Measurements from ENCODE around the gene SLC4A3. TPM values are rescaled to one million over a fixed set of nuclear protein-coding genes. Genes with fewer than 3 reads are reported as not detected.
"Not testable (repeated sequence)": the region's sequence is repeated elsewhere in the genome, so short reads cannot be mapped to it uniquely, and the experiment has no call there.

SLC4A3 gene
- total and polyA plus RNA-seq, 12 donors, result 197 to 671 (median 370) TPM

GRCh38 chr2:219650426-219651248, 23.2 kb downstream of the SLC4A3 start:
- no peak for TF ChIP-seq CTCF (IDR thresholded peaks at IDR 0.05)
- 59 to 65% methylated on average over 8 of the region's 8 CpGs for WGBS, 2 donors
- H3K36me3 ChIP-seq, result no peaks in the 10 kb centered on the region
- H3K4me1 ChIP-seq, result peaks cover under 1 to 10% (median 5%) of the 10 kb centered on the region in 9 donors
- DNase-seq (no peak), ATAC-seq (no peak)
- H3K27me3 ChIP-seq, result peaks cover 0 to 31% (median 5%) of the 10 kb centered on the region in 7 donors
- H3K27ac ChIP-seq, result no peak overlapping the region
- no peak overlapping the region for H3K4me3 ChIP-seq
- intact Hi-C loops (cut with DNase I), result no loop called here
- H3K9me3 ChIP-seq, result peaks cover 0 to 10% (median 0%) of the 10 kb centered on the region in 11 donors

DNA sequence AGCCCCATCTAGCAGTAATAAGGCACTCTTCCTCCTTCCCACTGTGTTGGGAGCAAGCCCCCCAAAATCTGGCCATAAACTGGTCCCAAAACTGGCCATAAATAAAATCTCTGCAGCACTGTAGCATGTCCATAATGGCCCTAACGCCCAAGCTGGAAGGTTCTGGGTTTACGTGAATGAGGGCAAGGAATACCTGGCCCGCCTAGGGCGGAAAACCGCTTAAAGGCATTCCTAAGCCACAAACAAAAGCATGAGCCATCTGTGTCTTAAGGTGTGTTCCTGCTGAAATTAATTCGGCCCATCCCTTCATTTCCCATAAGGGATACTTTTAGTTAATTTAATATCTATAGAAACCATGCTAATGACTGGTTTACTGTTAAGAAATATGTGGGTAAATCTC, 24.2 kb downstream of the SLC4A3 start:
- 78 to 80% methylated on average over 6 of the region's 6 CpGs for WGBS, 2 donors
- not testable (repeated sequence) for H3K36me3 ChIP-seq, DNase-seq

DNA sequence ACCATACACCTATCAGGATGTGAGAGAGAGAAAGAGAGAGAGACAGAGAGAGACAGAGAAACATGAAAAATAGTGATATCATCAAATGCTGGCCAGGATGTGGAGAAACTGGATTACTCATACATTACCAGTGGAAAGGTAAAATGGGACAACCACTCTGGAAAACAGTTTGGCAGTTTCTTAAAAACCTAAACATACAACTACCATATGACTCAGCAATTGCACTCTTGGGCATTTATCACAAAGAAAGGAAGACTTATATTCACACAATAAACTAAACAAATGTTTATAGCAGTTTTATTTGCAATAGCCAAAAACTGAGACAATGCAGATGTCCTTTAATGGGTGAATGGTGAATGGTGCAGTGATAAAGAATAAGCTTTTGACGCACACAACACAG, 29.1 kb downstream of the SLC4A3 start:
- Histone ChIP-seq H3K4me1 (no peaks in the 10 kb centered on the region), H3K27me3 (peaks cover 0 to 17% (median 0%) of the 10 kb centered on the region in 7 donors), H3K9me3 (peaks cover 0 to 18% (median 8%) of the 10 kb centered on the region in 11 donors), H3K36me3 (no peaks in the 10 kb centered on the region), H3K4me3 (no peak overlapping the region), H3K27ac (no peak overlapping the region)
- no peak for ATAC-seq
- WGBS, 2 donors, result 90 to 94% methylated on average over 1 of the region's 1 CpG
- intact Hi-C loops (cut with DNase I), result no loop called here
- TF ChIP-seq CTCF (IDR thresholded peaks at IDR 0.05), result no peak
- no peak for DNase-seq

More for the DNA sequence above, 24.2 kb downstream of the SLC4A3 start:
- H3K4me1 ChIP-seq; H3K9me3 ChIP-seq; H3K4me3 ChIP-seq; ATAC-seq; intact Hi-C loops (cut with DNase I); H3K27ac ChIP-seq: not testable (repeated sequence)
- H3K27me3 ChIP-seq, result peaks cover 0 to 31% (median 5%) of the 10 kb centered on the region in 7 donors

DNA sequence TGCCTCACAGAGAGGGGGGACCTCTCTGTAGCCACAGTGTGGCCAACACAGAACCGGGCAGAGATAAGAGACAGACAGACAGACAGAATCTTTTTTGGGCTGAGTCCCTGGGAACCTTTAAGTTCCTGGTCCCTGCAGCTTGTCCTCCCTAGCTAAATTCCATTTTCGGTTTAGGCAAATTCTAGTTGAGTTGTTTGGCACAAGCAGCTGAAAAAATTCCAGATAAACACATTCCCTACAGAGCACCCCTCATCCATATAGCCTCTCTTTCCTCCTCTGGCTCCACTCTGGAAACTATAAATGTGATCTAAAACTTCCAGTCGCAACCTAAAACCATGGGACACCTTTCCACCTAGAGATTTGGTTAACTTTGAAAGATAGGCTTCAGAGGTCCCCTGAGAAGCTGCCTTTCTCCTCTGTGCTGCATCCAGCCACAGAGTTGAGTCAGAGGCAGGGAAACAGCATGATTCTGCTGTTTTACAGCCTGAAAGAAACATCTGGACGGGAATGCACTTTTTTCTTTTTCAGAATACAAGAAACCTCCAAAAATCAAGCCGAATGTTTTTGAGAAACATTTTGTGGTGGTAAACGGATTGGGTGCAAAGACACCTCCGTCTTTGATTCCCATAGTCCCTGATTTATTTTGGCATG, 30.9 kb downstream of the SLC4A3 start:
- Histone ChIP-seq H3K36me3 (no peaks in the 10 kb centered on the region), H3K4me1 (no peaks in the 10 kb centered on the region), H3K4me3 (peak overlapping the region in 1 of 10 donors; percentile 4), H3K27ac (peak overlapping the region in 2 of 10 donors; percentile 4 to 26), H3K27me3 (peaks cover 0 to 8% (median 0%) of the 10 kb centered on the region in 7 donors), H3K9me3 (peaks cover 0 to 13% (median 4%) of the 10 kb centered on the region in 11 donors)
- intact Hi-C loops (cut with DNase I), result no loop called here
- 58 to 59% methylated on average over 7 of the region's 7 CpGs for WGBS, 2 donors
- no peak for DNase-seq
- peak in 3 of 8 donors; percentile 49 to 71 (median 55) for ATAC-seq
- no peak for TF ChIP-seq CTCF (IDR thresholded peaks at IDR 0.05)
